ENCODE results near the gene BLID.

BLID gene

GRCh38 chr11:122140500-122140899 lies 24.5 kb upstream of the BLID start:
- H3K4me3 ChIP-seq (ENCODE audit: low read depth, low read length) = no peak overlapping the region
- TF ChIP-seq CTCF (IDR thresholded peaks at IDR 0.05; ENCODE audit: low read depth, low read length, missing control alignments) = no peak
- no peak for DNase-seq (ENCODE audit: low read depth)

GRCh38 chr11:122139595-122139866 lies 23.5 kb upstream of the BLID start:
- TF ChIP-seq CTCF (IDR thresholded peaks at IDR 0.05; ENCODE audit: low read depth, low read length, missing control alignments) = no peak
- H3K4me3 ChIP-seq (ENCODE audit: low read depth, low read length) = no peak overlapping the region
- DNase-seq (ENCODE audit: low read depth) = no peak

GRCh38 chr11:122138744-122139594 lies 23.0 kb upstream of the BLID start:
- DNase-seq (ENCODE audit: low read depth) = no peak
- no peak for TF ChIP-seq CTCF (IDR thresholded peaks at IDR 0.05; ENCODE audit: low read depth, low read length, missing control alignments)
- H3K4me3 ChIP-seq (ENCODE audit: low read depth, low read length) = no peak overlapping the region

GRCh38 chr11:122137078-122137793 lies 21.2 kb upstream of the BLID start:
- TF ChIP-seq CTCF (IDR thresholded peaks at IDR 0.05; ENCODE audit: low read depth, low read length, missing control alignments) = no peak
- no peak overlapping the region for H3K4me3 ChIP-seq (ENCODE audit: low read depth, low read length)
- DNase-seq (ENCODE audit: low read depth) = no peak

- H3K4me3 ChIP-seq (ENCODE audit: low read depth, low read length) = no peak overlapping the region
- no peak for DNase-seq (ENCODE audit: low read depth)
- no peak for TF ChIP-seq CTCF (IDR thresholded peaks at IDR 0.05; ENCODE audit: low read depth, low read length, missing control alignments)
These were observed 15.1 kb upstream of the BLID start for GRCh38 chr11:122131126-122131525.

GRCh38 chr11:122128146-122128545 lies 12.1 kb upstream of the BLID start:
- DNase-seq (ENCODE audit: low read depth) = no peak
- no peak for TF ChIP-seq CTCF (IDR thresholded peaks at IDR 0.05; ENCODE audit: low read depth, low read length, missing control alignments)
- H3K4me3 ChIP-seq (ENCODE audit: low read depth, low read length) = no peak overlapping the region
